ENCODE data around the gene COQ10B. TPM values are rescaled to one million over a fixed set of nuclear protein-coding genes. Genes with fewer than 3 reads are reported as not detected.

COQ10B gene
- total RNA-seq, 1 experiment from 2014 or later = 48.4 TPM

Small RNAs within 50 kb of the gene (small RNA-seq; reads per million reads assigned to genes)
- gene RF00394 (0 reads per million in 2 experiments), gene RNU6-1029P (0 reads per million in 2 experiments)

Other genes starting within 250 kb of the COQ10B start
- 34.6 and 42.2 TPM in 2 replicates for gene ANKRD44, start 142.8 kb upstream of the COQ10B start, total RNA-seq (2014; rRNA removed; shearing (Covaris generic))
- gene SF3B1, start 18.5 kb upstream of the COQ10B start, total RNA-seq (2014; rRNA removed; shearing (Covaris generic)) = 202 and 219 TPM in 2 replicates
- 374 and 381 TPM in 2 replicates for gene HSPD1, start 46.3 kb downstream of the COQ10B start, total RNA-seq (2014; rRNA removed; shearing (Covaris generic))
- 207 and 246 TPM in 2 replicates for gene HSPE1, start 46.8 kb downstream of the COQ10B start, total RNA-seq (2014; rRNA removed; shearing (Covaris generic))
- 32.9 and 42.7 TPM in 2 replicates for gene MOB4, start 62.5 kb downstream of the COQ10B start, total RNA-seq (2014; rRNA removed; shearing (Covaris generic))
- gene RFTN2, start 222.0 kb downstream of the COQ10B start, total RNA-seq (2014; rRNA removed; shearing (Covaris generic)) = 2.2 and 5.0 TPM in 2 replicates